GM23338 (cell line): ENCODE measurements around the gene CALM1. TPM values are rescaled to one million over a fixed set of nuclear protein-coding genes. Genes with fewer than 3 reads are reported as not detected.

Experiments
- ATAC-seq: fragments of 200-7000 bp; cut with Tn5 transposase; 3 replicates; pipeline ENCODE4 v1.9.1; 2020
- DNase-seq: peaks from one replicate; pipeline ENCODE4 v3.0.0-alpha.2; 2015; ENCODE audit warnings: low spot score
- H2AFZ ChIP-seq: fragments of 200-600 bp; sonication (generic); 2 replicates; pipeline ENCODE4 v1.8.0; 2016; ENCODE audit warnings: antibody characterized with exemption, mild to moderate bottlenecking, moderate library complexity
- H3F3A ChIP-seq: fragments of 200-600 bp; sonication (generic); replicated peaks from 2 replicates; pipeline ENCODE4 v1.8.0; 2017; ENCODE audit warnings: antibody characterized with exemption, mixed run types, low read depth
- H3K27ac ChIP-seq: fragments of 200-600 bp; sonication (generic); 2 replicates; pipeline ENCODE4 v1.6.1; 2016; ENCODE audit warnings: low read depth
- H3K27me3 ChIP-seq: fragments of 200-600 bp; sonication (generic); 2 replicates; pipeline ENCODE4 v1.8.0; 2016; ENCODE audit warnings: mild to moderate bottlenecking, mixed run types, moderate library complexity; ENCODE audit not compliant: insufficient read depth
- H3K36me3 ChIP-seq: fragments of 200-600 bp; sonication (generic); 2 replicates; pipeline ENCODE4 v1.8.0; 2016; ENCODE audit warnings: mild to moderate bottlenecking; ENCODE audit not compliant: insufficient read depth
- H3K4me1 ChIP-seq: fragments of 200-600 bp; sonication (generic); 2 replicates; pipeline ENCODE4 v1.8.0; 2016; ENCODE audit warnings: mild to moderate bottlenecking, moderate library complexity; ENCODE audit not compliant: insufficient read depth
- H3K4me2 ChIP-seq: fragments of 200-600 bp; sonication (generic); 2 replicates; pipeline ENCODE4 v1.7.1; 2017; ENCODE audit warnings: mixed run types
- H3K4me3 ChIP-seq: fragments of 200-600 bp; sonication (generic); 2 replicates; pipeline ENCODE4 v1.6.1; 2016; ENCODE audit warnings: mixed run types
- H3K79me2 ChIP-seq: fragments of 200-600 bp; sonication (generic); replicated peaks from 2 replicates; pipeline ENCODE4 v1.8.0; 2017; ENCODE audit warnings: mild to moderate bottlenecking; ENCODE audit not compliant: insufficient read depth
- H3K9me2 ChIP-seq: fragments of 200-600 bp; sonication (generic); 2 replicates; pipeline ENCODE4 v1.8.0; 2017; ENCODE audit not compliant: insufficient read depth
- H4K20me1 ChIP-seq: fragments of 200-600 bp; sonication (generic); replicated peaks from 2 replicates; pipeline ENCODE4 v1.8.0; 2017; ENCODE audit warnings: mild to moderate bottlenecking; ENCODE audit not compliant: insufficient read depth
- H3K27ac Mint-ChIP-seq: 2 replicates; pipeline ENCODE4 v1.8.0; 2020; ENCODE audit warnings: inconsistent platforms, mild to moderate bottlenecking, moderate library complexity, mixed read lengths
- H3K27me3 Mint-ChIP-seq: 3 replicates; pipeline ENCODE4 v1.8.0; 2022; ENCODE audit warnings: low read depth, mild to moderate bottlenecking, moderate library complexity, mixed read lengths, inconsistent platforms; ENCODE audit not compliant: insufficient read depth, poor library complexity
- H3K36me3 Mint-ChIP-seq: 3 replicates; pipeline ENCODE4 v1.8.0; 2021; ENCODE audit warnings: low read depth, mild to moderate bottlenecking, inconsistent platforms, moderate library complexity, mixed read lengths
- H3K4me1 Mint-ChIP-seq: 3 replicates; pipeline ENCODE4 v1.8.0; 2020; ENCODE audit warnings: mild to moderate bottlenecking, inconsistent platforms, mixed read lengths
- H3K4me3 Mint-ChIP-seq: 3 replicates; pipeline ENCODE4 v1.8.0; 2021; ENCODE audit warnings: moderate library complexity, mild to moderate bottlenecking, inconsistent platforms, mixed read lengths
- H3K9me3 Mint-ChIP-seq: 3 replicates; pipeline ENCODE4 v1.8.0; 2020; ENCODE audit warnings: moderate library complexity, mild to moderate bottlenecking, inconsistent platforms, mixed read lengths
- CREB1 ChIP-seq: fragments of 250-450 bp; sonication (Bioruptor Pico); IDR thresholded peaks from 2 replicates; pipeline ENCODE4 v1.5.0; 2020; ENCODE audit warnings: low read depth, mild to moderate bottlenecking, moderate library complexity
- CTCF ChIP-seq, 2 experiments: fragments of 200-600 bp in 1 of 2; sonication (generic) in 1 of 2; conservative IDR thresholded peaks; 2 replicates each; pipeline versions ENCODE4 v1.5.1 to v1.6.1; 2016 to 2017; ENCODE audit warnings: antibody characterized with exemption in 2 of 2, low read depth in 2 of 2, mild to moderate bottlenecking in 2 of 2, moderate library complexity in 1 of 2
- ETS1 ChIP-seq: IDR thresholded peaks from 2 replicates; pipeline ENCODE4 v1.6.1; 2016; ENCODE audit warnings: antibody characterized with exemption
- EZH2 ChIP-seq: fragments of 200-600 bp; sonication (generic); IDR thresholded peaks from one replicate; pipeline ENCODE4 v1.8.0; 2017; ENCODE audit warnings: antibody characterized with exemption, mild to moderate bottlenecking, low read depth; ENCODE audit not compliant: unreplicated experiment
- EZH2phosphoT487 ChIP-seq: fragments of 200-600 bp; sonication (generic); IDR thresholded peaks from one replicate; pipeline ENCODE4 v1.8.1; 2018; ENCODE audit warnings: antibody characterized with exemption; ENCODE audit not compliant: unreplicated experiment
- JUNB ChIP-seq: IDR thresholded peaks from one replicate; pipeline ENCODE4 v1.6.1; 2016; ENCODE audit warnings: antibody characterized with exemption; ENCODE audit not compliant: unreplicated experiment
- NANOG ChIP-seq: IDR thresholded peaks from 2 replicates; pipeline ENCODE4 v1.6.1; 2016; ENCODE audit warnings: antibody characterized with exemption, borderline replicate concordance
- POLR2AphosphoS5 ChIP-seq: IDR thresholded peaks from 2 replicates; pipeline ENCODE4 v1.6.1; 2016; ENCODE audit warnings: antibody characterized with exemption, low read depth
- REST ChIP-seq: IDR thresholded peaks from one replicate; pipeline ENCODE4 v1.6.1; 2018; ENCODE audit warnings: antibody characterized with exemption; ENCODE audit not compliant: unreplicated experiment
- STAT1 ChIP-seq: IDR thresholded peaks from one replicate; pipeline ENCODE4 v1.6.1; 2016; ENCODE audit warnings: antibody characterized with exemption; ENCODE audit not compliant: unreplicated experiment
- ZNF114 ChIP-seq: fragments of 250-450 bp; sonication (Bioruptor Pico); IDR thresholded peaks from 2 replicates; pipeline ENCODE4 v1.5.0; 2020; ENCODE audit warnings: mild to moderate bottlenecking, moderate library complexity
- ZNF331 ChIP-seq: fragments of 250-450 bp; sonication (Bioruptor Pico); IDR thresholded peaks from 2 replicates; pipeline ENCODE4 v1.5.0; 2020; ENCODE audit warnings: low read depth, mild to moderate bottlenecking, moderate library complexity
- ZNF462 ChIP-seq: fragments of 250-450 bp; sonication (Bioruptor Pico); IDR thresholded peaks from 2 replicates; pipeline ENCODE4 v1.5.0; 2020; ENCODE audit warnings: mild to moderate bottlenecking, moderate library complexity
- polyA plus RNA-seq: library from polyadenylated mRNA; unstranded; fragments of >200 nt; fragmentation: Nextera tagmentation; extraction: Ambion mirVana; gene quantifications from 2 replicates; pipeline ENCODE4 v1.2.1, GENCODE V29; 2016
- total RNA-seq: library from RNA; depleted of rRNA; stranded (reverse); fragments of >200 nt; shearing (Covaris generic); gene quantifications from 2 replicates; pipeline ENCODE4 v1.2.3, GENCODE V29; 2014

The CALM1 gene
- total and polyA plus RNA-seq, 2 experiments from 2014 or later, result 308 to 2,024 TPM

DNA sequence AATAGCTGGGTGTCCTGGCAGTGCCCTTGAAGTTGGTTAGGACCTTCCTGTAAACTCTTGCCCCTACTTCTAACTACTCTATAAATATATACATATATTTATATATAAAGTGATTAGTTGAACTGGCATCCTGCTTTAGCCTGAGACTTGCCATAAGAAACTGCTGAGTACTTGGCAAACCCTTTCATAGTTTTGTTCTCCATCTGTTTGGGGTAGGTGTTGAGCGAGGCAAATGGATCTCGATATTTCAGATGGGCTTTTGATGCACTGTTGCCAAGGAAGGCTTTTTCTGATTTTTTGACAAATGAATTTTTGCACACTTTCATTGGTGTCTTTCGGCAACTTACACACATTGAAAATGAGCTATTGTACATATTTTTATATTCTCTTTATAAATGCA lies 10.4 kb downstream of the CALM1 start:
- ATAC-seq, result no peak
- peaks cover 7% of the 10 kb centered on the region; the same call in 2 of the 3 replicates for H3K4me1 Mint-ChIP-seq
- Histone ChIP-seq H3K4me1 (peaks cover 16% of the 10 kb centered on the region), H3K79me2 (peaks cover 5% of the 10 kb centered on the region), H3K9me2 (no peaks in the 10 kb centered on the region), H3K27ac (no peak overlapping the region; the same call in 1 of the 2 replicates), H3K36me3 (peaks cover 29% of the 10 kb centered on the region), H2AFZ (no peak overlapping the region), H3K4me3 (no peak overlapping the region), H3F3A (no peaks in the 10 kb centered on the region; the same call in 1 of the 2 replicates), H4K20me1 (peaks cover 27% of the 10 kb centered on the region; the same call in 1 of the 2 replicates), H3K4me2 (no peak overlapping the region), H3K27me3 (no peaks in the 10 kb centered on the region)
- H3K36me3 Mint-ChIP-seq, result peaks cover 41% of the 10 kb centered on the region
- no peaks in the 10 kb centered on the region for H3K27me3 Mint-ChIP-seq
- no peak overlapping the region for H3K4me3 Mint-ChIP-seq
- no peaks in the 10 kb centered on the region for H3K9me3 Mint-ChIP-seq
- no peak for DNase-seq
- TF ChIP-seq EZH2phosphoT487 (no peak), ZNF462 (CRISPR knock-in tag) (no peak), CTCF (conservative IDR thresholded peaks at IDR 0.05; ENCODE audit: low read depth in 2 of 2) (no peak), NANOG (no peak), ZNF114 (CRISPR knock-in tag) (no peak), ETS1 (no peak), POLR2AphosphoS5 (no peak), ZNF331 (CRISPR knock-in tag) (no peak), REST (no peak), CREB1 (CRISPR knock-in tag) (no peak), JUNB (no peak), STAT1 (no peak), EZH2 (no peak)
- H3K27ac Mint-ChIP-seq, result no peak overlapping the region
